GM23338 (cell line): ENCODE data around the gene FLNB. TPM values are rescaled to one million over a fixed set of nuclear protein-coding genes. Genes with fewer than 3 reads are reported as not detected.
A peak's percentile ranks its signal among the peaks of the same experiment; 100 is the strongest.

Experiments
- ATAC-seq: fragments of 200-7000 bp; cut with Tn5 transposase; 3 replicates; pipeline ENCODE4 v1.9.1; 2020
- DNase-seq: peaks from one replicate; pipeline ENCODE4 v3.0.0-alpha.2; 2015; ENCODE audit warnings: low spot score
- H2AFZ ChIP-seq: fragments of 200-600 bp; sonication (generic); 2 replicates; pipeline ENCODE4 v1.8.0; 2016; ENCODE audit warnings: antibody characterized with exemption, mild to moderate bottlenecking, moderate library complexity
- H3F3A ChIP-seq: fragments of 200-600 bp; sonication (generic); replicated peaks from 2 replicates; pipeline ENCODE4 v1.8.0; 2017; ENCODE audit warnings: antibody characterized with exemption, mixed run types, low read depth
- H3K27ac ChIP-seq: fragments of 200-600 bp; sonication (generic); 2 replicates; pipeline ENCODE4 v1.6.1; 2016; ENCODE audit warnings: low read depth
- H3K27me3 ChIP-seq: fragments of 200-600 bp; sonication (generic); 2 replicates; pipeline ENCODE4 v1.8.0; 2016; ENCODE audit warnings: mild to moderate bottlenecking, mixed run types, moderate library complexity; ENCODE audit not compliant: insufficient read depth
- H3K36me3 ChIP-seq: fragments of 200-600 bp; sonication (generic); 2 replicates; pipeline ENCODE4 v1.8.0; 2016; ENCODE audit warnings: mild to moderate bottlenecking; ENCODE audit not compliant: insufficient read depth
- H3K4me1 ChIP-seq: fragments of 200-600 bp; sonication (generic); 2 replicates; pipeline ENCODE4 v1.8.0; 2016; ENCODE audit warnings: mild to moderate bottlenecking, moderate library complexity; ENCODE audit not compliant: insufficient read depth
- H3K4me2 ChIP-seq: fragments of 200-600 bp; sonication (generic); 2 replicates; pipeline ENCODE4 v1.7.1; 2017; ENCODE audit warnings: mixed run types
- H3K4me3 ChIP-seq: fragments of 200-600 bp; sonication (generic); 2 replicates; pipeline ENCODE4 v1.6.1; 2016; ENCODE audit warnings: mixed run types
- H3K79me2 ChIP-seq: fragments of 200-600 bp; sonication (generic); replicated peaks from 2 replicates; pipeline ENCODE4 v1.8.0; 2017; ENCODE audit warnings: mild to moderate bottlenecking; ENCODE audit not compliant: insufficient read depth
- H3K9me2 ChIP-seq: fragments of 200-600 bp; sonication (generic); 2 replicates; pipeline ENCODE4 v1.8.0; 2017; ENCODE audit not compliant: insufficient read depth
- H4K20me1 ChIP-seq: fragments of 200-600 bp; sonication (generic); replicated peaks from 2 replicates; pipeline ENCODE4 v1.8.0; 2017; ENCODE audit warnings: mild to moderate bottlenecking; ENCODE audit not compliant: insufficient read depth
- H3K27ac Mint-ChIP-seq: 2 replicates; pipeline ENCODE4 v1.8.0; 2020; ENCODE audit warnings: inconsistent platforms, mild to moderate bottlenecking, moderate library complexity, mixed read lengths
- H3K27me3 Mint-ChIP-seq: 3 replicates; pipeline ENCODE4 v1.8.0; 2022; ENCODE audit warnings: low read depth, mild to moderate bottlenecking, moderate library complexity, mixed read lengths, inconsistent platforms; ENCODE audit not compliant: insufficient read depth, poor library complexity
- H3K36me3 Mint-ChIP-seq: 3 replicates; pipeline ENCODE4 v1.8.0; 2021; ENCODE audit warnings: low read depth, mild to moderate bottlenecking, inconsistent platforms, moderate library complexity, mixed read lengths
- H3K4me1 Mint-ChIP-seq: 3 replicates; pipeline ENCODE4 v1.8.0; 2020; ENCODE audit warnings: mild to moderate bottlenecking, inconsistent platforms, mixed read lengths
- H3K4me3 Mint-ChIP-seq: 3 replicates; pipeline ENCODE4 v1.8.0; 2021; ENCODE audit warnings: moderate library complexity, mild to moderate bottlenecking, inconsistent platforms, mixed read lengths
- H3K9me3 Mint-ChIP-seq: 3 replicates; pipeline ENCODE4 v1.8.0; 2020; ENCODE audit warnings: moderate library complexity, mild to moderate bottlenecking, inconsistent platforms, mixed read lengths
- CREB1 ChIP-seq: fragments of 250-450 bp; sonication (Bioruptor Pico); IDR thresholded peaks from 2 replicates; pipeline ENCODE4 v1.5.0; 2020; ENCODE audit warnings: low read depth, mild to moderate bottlenecking, moderate library complexity
- CTCF ChIP-seq, 2 experiments: fragments of 200-600 bp in 1 of 2; sonication (generic) in 1 of 2; conservative IDR thresholded peaks; 2 replicates each; pipeline versions ENCODE4 v1.5.1 to v1.6.1; 2016 to 2017; ENCODE audit warnings: antibody characterized with exemption in 2 of 2, low read depth in 2 of 2, mild to moderate bottlenecking in 2 of 2, moderate library complexity in 1 of 2
- ETS1 ChIP-seq: IDR thresholded peaks from 2 replicates; pipeline ENCODE4 v1.6.1; 2016; ENCODE audit warnings: antibody characterized with exemption
- EZH2 ChIP-seq: fragments of 200-600 bp; sonication (generic); IDR thresholded peaks from one replicate; pipeline ENCODE4 v1.8.0; 2017; ENCODE audit warnings: antibody characterized with exemption, mild to moderate bottlenecking, low read depth; ENCODE audit not compliant: unreplicated experiment
- EZH2phosphoT487 ChIP-seq: fragments of 200-600 bp; sonication (generic); IDR thresholded peaks from one replicate; pipeline ENCODE4 v1.8.1; 2018; ENCODE audit warnings: antibody characterized with exemption; ENCODE audit not compliant: unreplicated experiment
- JUNB ChIP-seq: IDR thresholded peaks from one replicate; pipeline ENCODE4 v1.6.1; 2016; ENCODE audit warnings: antibody characterized with exemption; ENCODE audit not compliant: unreplicated experiment
- NANOG ChIP-seq: IDR thresholded peaks from 2 replicates; pipeline ENCODE4 v1.6.1; 2016; ENCODE audit warnings: antibody characterized with exemption, borderline replicate concordance
- POLR2AphosphoS5 ChIP-seq: IDR thresholded peaks from 2 replicates; pipeline ENCODE4 v1.6.1; 2016; ENCODE audit warnings: antibody characterized with exemption, low read depth
- REST ChIP-seq: IDR thresholded peaks from one replicate; pipeline ENCODE4 v1.6.1; 2018; ENCODE audit warnings: antibody characterized with exemption; ENCODE audit not compliant: unreplicated experiment
- STAT1 ChIP-seq: IDR thresholded peaks from one replicate; pipeline ENCODE4 v1.6.1; 2016; ENCODE audit warnings: antibody characterized with exemption; ENCODE audit not compliant: unreplicated experiment
- ZNF114 ChIP-seq: fragments of 250-450 bp; sonication (Bioruptor Pico); IDR thresholded peaks from 2 replicates; pipeline ENCODE4 v1.5.0; 2020; ENCODE audit warnings: mild to moderate bottlenecking, moderate library complexity
- ZNF462 ChIP-seq: fragments of 250-450 bp; sonication (Bioruptor Pico); IDR thresholded peaks from 2 replicates; pipeline ENCODE4 v1.5.0; 2020; ENCODE audit warnings: mild to moderate bottlenecking, moderate library complexity
- polyA plus RNA-seq: library from polyadenylated mRNA; unstranded; fragments of >200 nt; fragmentation: Nextera tagmentation; extraction: Ambion mirVana; gene quantifications from 2 replicates; pipeline ENCODE4 v1.2.1, GENCODE V29; 2016
- total RNA-seq: library from RNA; depleted of rRNA; stranded (reverse); fragments of >200 nt; shearing (Covaris generic); gene quantifications from 2 replicates; pipeline ENCODE4 v1.2.3, GENCODE V29; 2014

FLNB gene
- total and polyA plus RNA-seq, 2 experiments from 2014 or later, result 39.7 to 179 TPM

- H3K27ac ChIP-seq, result peak overlapping the region; percentile 85; the same call in 1 of the 2 replicates
- H3K4me3 Mint-ChIP-seq, result no peak overlapping the region
- H3K27me3 ChIP-seq, result no peaks in the 10 kb centered on the region
- 0 out of 2 replicates have a peak, but pooled peaks cover 3% of the 10 kb centered on the region for H4K20me1 ChIP-seq
- H3K4me1 Mint-ChIP-seq, result peaks cover 80% of the 10 kb centered on the region
- H3F3A ChIP-seq, result peaks cover 11% of the 10 kb centered on the region
- H3K4me1 ChIP-seq, result peaks cover 83% of the 10 kb centered on the region
- H3K9me3 Mint-ChIP-seq, result no peaks in the 10 kb centered on the region
- DNase-seq (no peak), ATAC-seq (no peak)
- no peak overlapping the region for H3K4me3 ChIP-seq
- H3K27ac Mint-ChIP-seq, result no peak overlapping the region
- TF ChIP-seq JUNB, result no peak
- no peak for TF ChIP-seq CREB1 (CRISPR knock-in tag)
- TF ChIP-seq EZH2, result no peak
- TF ChIP-seq ETS1, result no peak
- TF ChIP-seq EZH2phosphoT487, result no peak
- no peak for TF ChIP-seq ZNF462
- TF ChIP-seq STAT1, result no peak
- TF ChIP-seq POLR2AphosphoS5, result no peak
- TF ChIP-seq REST, result no peak
- no peak for TF ChIP-seq ZNF114 (CRISPR knock-in tag)
- TF ChIP-seq NANOG, result no peak
- no peak for TF ChIP-seq CTCF (conservative IDR thresholded peaks at IDR 0.05; ENCODE audit: low read depth in 2 of 2)
- H2AFZ ChIP-seq, result no peak overlapping the region
- H3K9me2 ChIP-seq, result no peaks in the 10 kb centered on the region
- no peaks in the 10 kb centered on the region for H3K36me3 ChIP-seq
- H3K36me3 Mint-ChIP-seq, result no peaks in the 10 kb centered on the region
- H3K4me2 ChIP-seq, result no peak overlapping the region
- H3K79me2 ChIP-seq, result peaks cover 96% of the 10 kb centered on the region
- peaks cover 12% of the 10 kb centered on the region for H3K27me3 Mint-ChIP-seq
Observed at GRCh38 chr3:58023531-58023930, 15.3 kb downstream of the FLNB start.
